Muscle layer of colon (tissue), 2 donors: ENCODE measurements around the gene ISLR.

Source experiments
- H3K27ac ChIP-seq: one replicate; pipeline ENCODE4 v1.7.0; 2013; ENCODE audit warnings: low read depth, mild to moderate bottlenecking, low read length, moderate library complexity
- H3K27me3 ChIP-seq, 2 donors: one replicate each; pipeline ENCODE4 v1.7.0; 2013; ENCODE audit warnings: low read length in 2 of 2, mild to moderate bottlenecking in 2 of 2; ENCODE audit not compliant: insufficient read depth in 2 of 2, control insufficient read depth in 1 of 2
- H3K36me3 ChIP-seq: one replicate; pipeline ENCODE4 v1.7.0; 2013; ENCODE audit warnings: mild to moderate bottlenecking, low read length; ENCODE audit not compliant: insufficient read depth
- H3K4me1 ChIP-seq: one replicate; pipeline ENCODE4 v1.7.0; 2013; ENCODE audit warnings: mild to moderate bottlenecking, low read length; ENCODE audit not compliant: insufficient read depth
- H3K4me3 ChIP-seq, 2 donors: one replicate each; pipeline ENCODE4 v1.7.0; 2013; ENCODE audit warnings: low read length in 2 of 2, low read depth in 1 of 2, mild to moderate bottlenecking in 1 of 2, moderate library complexity in 1 of 2
- H3K9ac ChIP-seq: one replicate; pipeline ENCODE4 v1.7.0; 2013; ENCODE audit warnings: low read length
- H3K9me3 ChIP-seq: one replicate; pipeline ENCODE4 v1.7.0; 2013; ENCODE audit warnings: mild to moderate bottlenecking, low read length
- donor health status: abdominal sarcoma.
- donor health status: Adenocarcinoma of cecum.

ISLR gene

GRCh38 chr15:74173380-74174218 lies at the start of gene ISLR:
TSS of gene ISLR (plus strand) at chr15:74173710. CDS start at chr15:74174859, 1,149 bp downstream.
- no peaks in the 10 kb centered on the region for H3K36me3 ChIP-seq
- peak within 1 kb of the TSS; percentile 64 for H3K27ac ChIP-seq
- no peak within 1 kb of the TSS for H3K9ac ChIP-seq
- no peaks in the 10 kb centered on the region for H3K9me3 ChIP-seq
- no peaks in the 10 kb centered on the region for H3K27me3 ChIP-seq
- peak within 1 kb of the TSS; percentile 8 to 62 for H3K4me3 ChIP-seq
- H3K4me1 ChIP-seq = peaks cover 44% of the 10 kb centered on the region

- no peak overlapping the region for H3K4me3 ChIP-seq
- H3K9me3 ChIP-seq = no peaks in the 10 kb centered on the region
- H3K36me3 ChIP-seq = no peaks in the 10 kb centered on the region
- H3K4me1 ChIP-seq = peaks cover 5% of the 10 kb centered on the region
- H3K27ac ChIP-seq = no peak overlapping the region
- H3K27me3 ChIP-seq = peaks cover 13 to 47% of the 10 kb centered on the region in 2 donors
- no peak overlapping the region for H3K9ac ChIP-seq
Observed at GRCh38 chr15:74124196-74124595, 49.3 kb upstream of the ISLR start.

- Histone ChIP-seq H3K9ac (no peak overlapping the region), H3K4me1 (peaks cover 10% of the 10 kb centered on the region), H3K9me3 (no peaks in the 10 kb centered on the region), H3K27me3 (peaks cover 18 to 53% of the 10 kb centered on the region in 2 donors), H3K4me3 (no peak overlapping the region), H3K36me3 (no peaks in the 10 kb centered on the region), H3K27ac (no peak overlapping the region)
Observed at GRCh38 chr15:74124759-74125158, 48.8 kb upstream of the ISLR start.

GRCh38 chr15:74127255-74127953 lies 46.1 kb upstream of the ISLR start:
- Histone ChIP-seq H3K36me3 (no peaks in the 10 kb centered on the region), H3K4me3 (peak overlapping the region; percentile 32 to 56), H3K9ac (no peak overlapping the region), H3K4me1 (peaks cover 11% of the 10 kb centered on the region), H3K9me3 (no peaks in the 10 kb centered on the region), H3K27ac (no peak overlapping the region), H3K27me3 (peaks cover 36 to 62% of the 10 kb centered on the region in 2 donors)

- no peaks in the 10 kb centered on the region for H3K9me3 ChIP-seq
- no peaks in the 10 kb centered on the region for H3K36me3 ChIP-seq
- H3K4me1 ChIP-seq = peaks cover 11% of the 10 kb centered on the region
- no peak overlapping the region for H3K9ac ChIP-seq
- peak overlapping the region; percentile 32 to 56 for H3K4me3 ChIP-seq
- H3K27ac ChIP-seq = no peak overlapping the region
- H3K27me3 ChIP-seq = peaks cover 36 to 69% of the 10 kb centered on the region in 2 donors
Observed at GRCh38 chr15:74127954-74128784, 45.3 kb upstream of the ISLR start.

GRCh38 chr15:74128785-74129585 lies 44.5 kb upstream of the ISLR start:
- Histone ChIP-seq H3K27me3 (peaks cover 36 to 78% of the 10 kb centered on the region in 2 donors), H3K36me3 (no peaks in the 10 kb centered on the region), H3K27ac (no peak overlapping the region), H3K9ac (no peak overlapping the region), H3K9me3 (no peaks in the 10 kb centered on the region), H3K4me1 (peaks cover 11% of the 10 kb centered on the region), H3K4me3 (peak overlapping the region in 1 of 2 donors; percentile 56)

- no peak overlapping the region for H3K4me3 ChIP-seq
- H3K27me3 ChIP-seq = peaks cover 36 to 81% of the 10 kb centered on the region in 2 donors
- H3K9me3 ChIP-seq = no peaks in the 10 kb centered on the region
- H3K4me1 ChIP-seq = peaks cover 11% of the 10 kb centered on the region
- no peak overlapping the region for H3K9ac ChIP-seq
- H3K27ac ChIP-seq = no peak overlapping the region
- no peaks in the 10 kb centered on the region for H3K36me3 ChIP-seq
Observed at GRCh38 chr15:74129586-74130154, 43.8 kb upstream of the ISLR start.

- Histone ChIP-seq H3K9me3 (no peaks in the 10 kb centered on the region), H3K36me3 (no peaks in the 10 kb centered on the region), H3K4me1 (peaks cover 11% of the 10 kb centered on the region), H3K27me3 (peaks cover 36 to 81% of the 10 kb centered on the region in 2 donors), H3K27ac (no peak within 1 kb of the TSS), H3K9ac (no peak within 1 kb of the TSS), H3K4me3 (no peak within 1 kb of the TSS)
Observed at GRCh38 chr15:74130155-74130848, 43.2 kb upstream of the ISLR start, which contains the start of gene ISLR2. TSS of gene ISLR2 (plus strand) at chr15:74130586. CDS start at chr15:74132755, 2,169 bp downstream.

- Histone ChIP-seq H3K9me3 (no peaks in the 10 kb centered on the region), H3K4me3 (no peak overlapping the region), H3K27ac (no peak overlapping the region), H3K4me1 (peaks cover 15% of the 10 kb centered on the region), H3K9ac (no peak overlapping the region), H3K27me3 (peaks cover 42 to 87% of the 10 kb centered on the region in 2 donors), H3K36me3 (no peaks in the 10 kb centered on the region)
Observed at GRCh38 chr15:74130849-74131627, 42.5 kb upstream of the ISLR start.
